Upper lobe of right lung (tissue), 1 donor: ENCODE data around the gene UPF1. TPM values are rescaled to one million over a fixed set of nuclear protein-coding genes. Genes with fewer than 3 reads are reported as not detected.

Experiments
- ATAC-seq: fragments of 200-7000 bp; cut with Tn5 transposase; one replicate; pipeline ENCODE4 v1.9.1; 2020; ENCODE audit warnings: mild to moderate bottlenecking, moderate library complexity
- DNase-seq: peaks from one replicate; pipeline ENCODE4 v3.0.0-alpha.2; 2020
- H3K27ac ChIP-seq: fragments of 200-600 bp; one replicate; pipeline ENCODE4 v1.8.0; 2022
- H3K27me3 ChIP-seq: fragments of 200-600 bp; one replicate; pipeline ENCODE4 v1.8.0; 2022; ENCODE audit warnings: mild to moderate bottlenecking
- H3K36me3 ChIP-seq: fragments of 200-600 bp; one replicate; pipeline ENCODE4 v1.8.0; 2022
- H3K4me1 ChIP-seq: fragments of 200-600 bp; one replicate; pipeline ENCODE4 v1.8.0; 2022
- H3K4me3 ChIP-seq: fragments of 200-600 bp; one replicate; pipeline ENCODE4 v1.8.0; 2022; ENCODE audit warnings: mild to moderate bottlenecking
- H3K9me3 ChIP-seq: fragments of 200-600 bp; one replicate; pipeline ENCODE4 v1.8.0; 2022
- intact Hi-C: fragments of 100-400 bp; cut with DNase I; formaldehyde crosslinking; loops from one replicate; pipeline ENCODE4 v1.11.0; 2022
- total RNA-seq: library from RNA; stranded (reverse); fragmentation: NEBNext Ultra II Directional; extraction: Animal tissue kit (Norgen Biotek cat#: 25700); gene quantifications from one replicate; pipeline ENCODE4 v1.2.1, GENCODE V29; 2021
- TF ChIP-seq, protein P1 (sequence below): fragments of 200-600 bp; IDR thresholded peaks from one replicate; pipeline ENCODE4 v1.8.0; 2022; ENCODE audit warnings: antibody characterized with exemption
- donor health status: DM: no; HTN: yes; CAD: no; lungs with severe emphysema.

The UPF1 gene
- total RNA-seq, 1 donor from 2014 or later = 80.8 TPM

DNA sequence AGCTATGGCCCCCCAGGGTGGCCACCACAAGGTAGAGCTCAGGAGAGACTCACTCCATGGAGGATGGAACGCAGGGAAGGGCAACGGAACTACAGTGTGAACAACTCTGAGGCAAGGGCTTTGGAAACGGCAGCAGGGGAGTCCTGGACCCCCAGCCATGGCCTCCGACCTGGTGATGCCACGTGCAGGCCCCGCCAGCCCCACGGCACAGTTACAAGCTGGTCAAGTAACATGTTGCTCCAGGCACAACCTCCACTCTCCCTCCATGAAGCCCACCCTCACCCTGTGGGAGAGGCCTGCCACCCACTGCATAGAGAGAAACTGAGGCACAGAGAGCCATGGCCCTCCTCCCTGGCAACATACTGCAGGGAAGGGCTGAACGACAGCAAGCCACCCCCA lies 73.3 kb downstream of the UPF1 start:
- TF ChIP-seq, protein P1, sequence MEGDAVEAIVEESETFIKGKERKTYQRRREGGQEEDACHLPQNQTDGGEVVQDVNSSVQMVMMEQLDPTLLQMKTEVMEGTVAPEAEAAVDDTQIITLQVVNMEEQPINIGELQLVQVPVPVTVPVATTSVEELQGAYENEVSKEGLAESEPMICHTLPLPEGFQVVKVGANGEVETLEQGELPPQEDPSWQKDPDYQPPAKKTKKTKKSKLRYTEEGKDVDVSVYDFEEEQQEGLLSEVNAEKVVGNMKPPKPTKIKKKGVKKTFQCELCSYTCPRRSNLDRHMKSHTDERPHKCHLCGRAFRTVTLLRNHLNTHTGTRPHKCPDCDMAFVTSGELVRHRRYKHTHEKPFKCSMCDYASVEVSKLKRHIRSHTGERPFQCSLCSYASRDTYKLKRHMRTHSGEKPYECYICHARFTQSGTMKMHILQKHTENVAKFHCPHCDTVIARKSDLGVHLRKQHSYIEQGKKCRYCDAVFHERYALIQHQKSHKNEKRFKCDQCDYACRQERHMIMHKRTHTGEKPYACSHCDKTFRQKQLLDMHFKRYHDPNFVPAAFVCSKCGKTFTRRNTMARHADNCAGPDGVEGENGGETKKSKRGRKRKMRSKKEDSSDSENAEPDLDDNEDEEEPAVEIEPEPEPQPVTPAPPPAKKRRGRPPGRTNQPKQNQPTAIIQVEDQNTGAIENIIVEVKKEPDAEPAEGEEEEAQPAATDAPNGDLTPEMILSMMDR = no peak
- Histone ChIP-seq H3K36me3 (peaks cover 70% of the 10 kb centered on the region), H3K9me3 (no peaks in the 10 kb centered on the region), H3K27me3 (no peaks in the 10 kb centered on the region), H3K27ac (no peak overlapping the region), H3K4me1 (no peaks in the 10 kb centered on the region), H3K4me3 (no peak overlapping the region)
- intact Hi-C loops = no loop called here
- ATAC-seq (no peak), DNase-seq (no peak)

DNA sequence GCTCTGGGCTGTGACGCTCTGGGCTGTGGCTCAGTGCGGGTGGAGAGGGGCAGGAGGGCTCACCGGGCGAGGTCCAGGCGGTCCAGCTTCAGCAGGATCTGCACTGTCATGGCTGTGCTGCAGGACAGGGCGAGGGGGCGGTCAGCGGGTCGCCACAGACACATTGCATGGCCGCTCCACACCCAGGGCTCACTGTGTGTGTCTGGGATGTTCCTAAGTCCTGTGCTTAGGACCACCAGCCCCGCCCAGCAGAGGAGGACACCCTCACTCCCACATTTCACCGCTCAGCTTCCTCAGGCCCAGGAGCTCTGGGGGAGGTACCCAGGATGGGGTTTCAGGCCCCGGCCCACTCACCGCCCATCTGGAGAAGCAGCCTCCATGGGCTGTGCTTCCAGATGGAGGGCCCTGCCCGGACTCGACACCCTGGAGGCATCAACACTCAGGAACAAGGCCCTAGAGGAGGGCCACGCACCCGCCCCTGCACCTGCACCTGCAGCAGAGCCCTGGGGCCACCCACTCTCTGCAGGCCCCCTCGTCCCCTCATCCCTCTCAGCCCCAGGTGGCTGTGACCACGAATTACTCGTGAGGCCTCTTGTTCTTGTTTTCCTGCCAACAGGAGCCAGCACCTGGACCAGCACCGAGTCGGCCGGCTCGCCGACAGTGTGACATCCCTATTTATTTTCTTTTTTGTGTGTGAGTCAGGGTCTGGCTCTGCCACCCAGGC lies 73.9 kb downstream of the UPF1 start:
- no peak for ATAC-seq

DNA sequence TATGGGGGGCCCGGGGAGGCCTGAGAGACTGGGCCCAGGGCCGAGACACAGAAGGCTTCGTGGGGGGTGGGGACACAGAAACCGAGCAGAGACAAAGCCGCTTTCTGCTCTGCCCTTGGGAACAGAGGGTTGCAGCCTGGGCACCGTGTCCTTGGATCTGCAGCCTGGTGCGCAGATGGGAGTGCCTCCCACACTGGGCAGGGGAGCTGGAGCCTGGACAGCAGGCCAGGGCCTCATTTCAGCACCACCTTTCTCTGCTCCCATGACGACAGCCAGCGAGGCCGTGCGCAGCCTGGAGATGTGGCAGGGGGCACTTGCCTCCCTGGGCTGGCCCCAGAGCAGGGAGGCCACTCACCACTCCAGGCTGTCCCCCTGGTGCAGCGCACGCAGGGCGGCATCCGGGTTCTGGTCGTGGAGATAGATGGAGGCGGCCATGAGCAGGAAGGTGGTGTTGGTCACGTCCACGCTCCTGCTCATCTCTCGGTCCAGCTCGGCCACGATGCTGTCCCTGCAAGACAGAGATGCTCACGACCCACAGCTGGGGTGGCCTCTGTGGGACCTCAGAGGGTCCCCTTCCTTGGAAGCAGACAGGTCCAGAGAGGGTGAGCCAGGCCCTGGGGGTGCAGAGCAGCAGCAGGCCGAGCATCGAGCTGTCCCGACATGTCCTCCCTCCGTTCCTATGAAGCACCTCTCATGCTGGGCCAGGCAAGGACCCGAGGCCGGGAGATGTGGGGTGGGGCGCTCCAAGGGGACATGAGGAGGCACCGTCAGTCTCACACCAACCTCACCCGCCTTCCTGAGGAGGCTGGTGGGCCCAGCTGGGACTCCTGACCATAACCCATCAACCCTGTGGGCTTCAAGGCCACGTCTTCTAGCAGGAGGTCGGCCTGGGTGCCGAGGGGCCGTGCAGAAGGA lies 75.1 kb downstream of the UPF1 start:
- H3K36me3 ChIP-seq = peaks cover 62% of the 10 kb centered on the region
- H3K4me1 ChIP-seq = no peaks in the 10 kb centered on the region
- H3K27me3 ChIP-seq = no peaks in the 10 kb centered on the region
- H3K4me3 ChIP-seq = no peak overlapping the region
- H3K27ac ChIP-seq = no peak overlapping the region
- no peaks in the 10 kb centered on the region for H3K9me3 ChIP-seq
- no peak for ATAC-seq
- intact Hi-C loops = no loop called here
- TF ChIP-seq, protein P1 = no peak
- peak; percentile 60 for DNase-seq

More for the DNA sequence above, 73.9 kb downstream of the UPF1 start:
- H3K4me1 ChIP-seq = no peaks in the 10 kb centered on the region
- no peaks in the 10 kb centered on the region for H3K9me3 ChIP-seq
- DNase-seq = peak; percentile 59
- intact Hi-C loops = no loop called here
- H3K27ac ChIP-seq = no peak overlapping the region
- no peaks in the 10 kb centered on the region for H3K27me3 ChIP-seq
- peaks cover 68% of the 10 kb centered on the region for H3K36me3 ChIP-seq
- TF ChIP-seq, protein P1 = no peak
- H3K4me3 ChIP-seq = no peak overlapping the region

DNA sequence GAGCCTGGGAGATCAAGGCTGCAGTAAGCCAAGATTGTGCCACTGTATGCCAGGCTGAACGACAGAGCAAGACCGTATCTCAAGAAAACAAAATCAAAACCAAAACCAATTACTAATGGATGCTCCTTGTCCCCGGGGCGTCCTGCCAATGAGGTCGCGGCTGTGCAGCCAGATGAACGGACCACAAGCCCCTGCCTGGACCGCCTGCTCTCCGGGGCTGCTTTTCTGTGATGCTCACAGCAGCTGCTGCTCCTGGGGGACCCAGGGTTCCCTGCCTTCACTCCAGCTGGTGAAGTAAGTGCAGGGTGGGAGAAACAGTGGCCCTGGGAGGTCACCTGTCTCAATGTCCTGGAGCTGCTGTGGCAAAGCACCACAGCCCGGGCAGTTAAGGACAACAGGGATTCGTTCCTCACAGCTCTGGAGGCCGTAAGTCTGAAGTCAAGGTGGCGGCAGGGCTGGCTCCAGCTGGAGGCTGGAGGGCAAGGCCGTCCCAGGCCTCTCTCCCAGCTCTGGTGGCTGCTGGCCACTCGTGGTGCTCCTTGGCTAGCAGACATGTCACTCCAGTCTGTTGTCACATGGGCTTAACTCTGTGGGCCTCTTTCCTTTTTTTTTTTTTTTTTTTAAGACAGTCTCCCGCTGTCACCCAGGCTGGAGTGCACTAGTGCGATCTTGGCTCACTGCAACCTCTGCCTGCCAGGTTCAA lies 77.3 kb downstream of the UPF1 start:
- intact Hi-C loops = no loop called here
- no peak overlapping the region for H3K4me3 ChIP-seq
- no peak for ATAC-seq

DNA sequence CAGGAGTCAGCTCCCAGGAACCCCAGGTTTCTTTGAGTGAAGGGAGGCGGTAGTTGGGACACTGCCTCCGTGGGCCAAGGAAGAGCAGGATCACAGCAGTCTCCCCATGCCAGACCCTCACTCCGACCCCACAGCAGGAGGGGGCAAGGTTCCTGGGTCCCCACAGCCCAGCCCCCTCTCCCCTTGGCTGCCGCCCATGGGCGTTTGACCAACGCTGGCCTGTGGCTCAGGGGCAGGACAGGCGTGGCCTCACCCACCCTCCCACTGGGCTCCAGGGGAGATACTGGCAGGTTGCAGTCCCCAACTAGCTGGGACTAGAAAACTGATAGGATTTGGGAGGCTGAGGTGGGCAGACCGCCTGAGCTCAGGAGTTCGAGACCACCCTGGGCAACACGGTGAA lies 78.3 kb downstream of the UPF1 start:
- no peak overlapping the region for H3K4me3 ChIP-seq
- H3K27ac ChIP-seq = no peak overlapping the region
- peaks cover 72% of the 10 kb centered on the region for H3K36me3 ChIP-seq
- intact Hi-C loops = no loop called here
- H3K9me3 ChIP-seq = no peaks in the 10 kb centered on the region
- no peaks in the 10 kb centered on the region for H3K4me1 ChIP-seq
- ATAC-seq (no peak), DNase-seq (no peak)
- TF ChIP-seq, protein P1 = no peak
- no peaks in the 10 kb centered on the region for H3K27me3 ChIP-seq

More for the DNA sequence above, 77.3 kb downstream of the UPF1 start:
- H3K27ac ChIP-seq = no peak overlapping the region
- no peaks in the 10 kb centered on the region for H3K9me3 ChIP-seq
- H3K4me1 ChIP-seq = no peaks in the 10 kb centered on the region
- no peaks in the 10 kb centered on the region for H3K27me3 ChIP-seq
- H3K36me3 ChIP-seq = peaks cover 73% of the 10 kb centered on the region
- DNase-seq = no peak
- TF ChIP-seq, protein P1 = no peak
